ENCODE data around the gene C4orf50. TPM values are rescaled to one million over a fixed set of nuclear protein-coding genes. Genes with fewer than 3 reads are reported as not detected.

Gene C4orf50
- total RNA-seq = under 0.01 TPM in 1 of 2 replicates, not detected in the other

GRCh38 chr4:6018331-6018730, at the start of gene C4orf50:
C4orf50 (minus strand) TSS chr4:6018431.

GRCh38 chr4:5893004-5893580, 125.1 kb downstream of the C4orf50 start, which contains the start of gene CRMP1:
CRMP1 (minus strand) TSS chr4:5893086; CDS start chr4:5892969, 117 bp downstream.

Other genes with a start within 250 kb of the C4orf50 start
- gene CRMP1, start 125.3 kb downstream of the C4orf50 start, total RNA-seq = 0.05 TPM in 1 of 2 replicates, not detected in the other
- not detected in 2 replicates for gene JAKMIP1, start 182.1 kb upstream of the C4orf50 start, total RNA-seq